PFSK-1 (cell line): ENCODE data around the gene BMP5.

Experiments used
- POLR2AphosphoS5 ChIP-seq: IDR thresholded peaks from 2 replicates; pipeline ENCODE4 v1.6.1; 2012; ENCODE audit warnings: low read depth, mild to moderate bottlenecking, control low read depth, low read length, moderate library complexity
- SIN3A ChIP-seq: IDR thresholded peaks from 2 replicates; pipeline ENCODE4 v1.6.1; 2012; ENCODE audit warnings: mild to moderate bottlenecking, low read length, moderate library complexity, borderline replicate concordance; ENCODE audit not compliant: insufficient read depth

DNA sequence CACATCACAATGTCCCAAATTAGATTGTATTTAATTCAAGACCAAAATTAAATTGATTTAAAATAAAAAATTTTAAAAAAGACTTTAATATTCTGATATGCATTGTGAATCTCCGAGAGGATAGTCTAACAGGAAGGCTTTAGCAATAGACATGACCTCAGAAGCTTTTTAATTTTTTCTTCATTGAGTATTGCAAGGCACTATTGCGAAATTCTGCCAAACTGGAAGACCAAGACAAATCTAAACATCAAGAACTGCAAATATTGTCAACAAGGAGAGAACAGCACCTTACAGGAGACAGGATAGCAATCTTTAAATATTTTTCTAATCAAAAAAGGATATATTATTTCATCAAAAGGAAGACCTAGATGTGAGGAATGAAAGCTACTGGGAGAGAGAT, 56.9 kb downstream of the BMP5 start:
- TF ChIP-seq POLR2AphosphoS5 (no peak), SIN3A (no peak)
